GM19023 (cell line): Measurements from ENCODE around the gene C1QL4.
A peak's percentile ranks its signal among the peaks of the same experiment; 100 is the strongest.
"Not testable (repeated sequence)": the region's sequence is repeated elsewhere in the genome, so short reads cannot be mapped to it uniquely, and the experiment has no call there.

Source experiments
- ATAC-seq: cut with Tn5 transposase; IDR thresholded peaks from one replicate; pipeline ENCODE4 v1.9.1; 2021; ENCODE audit warnings: mild to moderate bottlenecking, moderate library complexity; ENCODE audit not compliant: unreplicated experiment

The C1QL4 gene

GRCh38 chr12:49336645-49337584 is at the start of gene C1QL4:
Gene C1QL4, minus strand, starts transcription at chr12:49337188. Its CDS starts 711 bp downstream, at chr12:49336477.
- peak; percentile 48 for ATAC-seq

DNA sequence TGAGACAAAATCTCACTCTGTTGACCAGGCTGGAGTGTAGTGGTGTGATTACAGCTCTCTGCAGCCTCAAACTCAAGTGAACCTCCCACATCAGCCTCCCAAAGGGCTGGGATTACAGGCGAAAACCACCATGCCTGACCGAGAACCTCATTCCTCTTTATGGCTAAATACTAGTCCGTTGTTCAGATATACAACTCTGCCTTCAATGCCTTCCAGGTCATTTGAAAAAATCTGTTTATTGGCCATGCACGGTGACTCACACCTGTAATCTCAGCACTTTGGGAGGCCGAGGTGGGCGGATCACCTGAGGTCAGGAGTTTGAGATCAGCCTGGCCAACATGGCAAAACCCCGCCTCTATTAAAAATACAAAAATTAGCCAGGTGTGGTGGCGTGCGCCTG is 43.2 kb upstream of the C1QL4 start:
- ATAC-seq, result not testable (repeated sequence)

DNA sequence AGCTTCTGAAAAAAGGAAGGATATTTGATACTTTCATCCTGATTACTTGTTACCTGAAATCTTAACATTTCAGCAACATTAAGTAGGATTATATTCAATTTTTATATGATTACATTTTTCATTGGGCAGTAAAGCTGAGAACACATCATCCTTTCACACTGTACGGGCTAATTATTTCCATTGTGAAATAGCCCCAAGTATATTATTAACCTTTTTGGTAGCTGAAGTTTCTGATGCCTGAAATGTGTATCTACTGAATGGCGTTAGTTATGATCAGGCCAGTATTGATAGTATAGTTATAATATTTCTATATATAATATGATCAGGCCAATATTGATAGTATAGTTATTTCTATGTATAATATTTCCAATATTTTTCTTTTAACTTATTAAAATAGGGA is 40.4 kb upstream of the C1QL4 start:
- ATAC-seq, result no peak

- peak; percentile 54 for ATAC-seq
Observed at GRCh38 chr12:49375406-49375805, 38.4 kb upstream of the C1QL4 start.

DNA sequence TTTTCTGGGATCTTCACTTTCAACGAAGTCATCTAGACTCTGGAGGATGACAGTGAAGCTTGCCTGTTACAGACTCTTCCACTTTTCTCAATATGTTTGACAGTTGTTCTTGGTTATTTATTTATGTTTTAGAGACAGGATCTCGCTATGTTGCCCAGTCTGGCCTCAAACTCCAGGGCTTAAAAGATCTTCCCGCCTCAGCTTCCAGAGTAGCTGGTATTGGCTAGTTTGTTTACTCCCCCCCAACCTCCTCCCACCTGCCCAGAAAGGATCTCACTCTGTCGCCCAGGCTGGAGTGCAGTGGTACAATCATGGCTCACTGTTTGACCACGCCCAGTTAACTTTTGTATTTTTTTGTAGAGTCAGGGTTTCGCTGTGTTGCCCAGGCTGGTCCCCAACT is 33.6 kb upstream of the C1QL4 start:
- no peak for ATAC-seq

DNA sequence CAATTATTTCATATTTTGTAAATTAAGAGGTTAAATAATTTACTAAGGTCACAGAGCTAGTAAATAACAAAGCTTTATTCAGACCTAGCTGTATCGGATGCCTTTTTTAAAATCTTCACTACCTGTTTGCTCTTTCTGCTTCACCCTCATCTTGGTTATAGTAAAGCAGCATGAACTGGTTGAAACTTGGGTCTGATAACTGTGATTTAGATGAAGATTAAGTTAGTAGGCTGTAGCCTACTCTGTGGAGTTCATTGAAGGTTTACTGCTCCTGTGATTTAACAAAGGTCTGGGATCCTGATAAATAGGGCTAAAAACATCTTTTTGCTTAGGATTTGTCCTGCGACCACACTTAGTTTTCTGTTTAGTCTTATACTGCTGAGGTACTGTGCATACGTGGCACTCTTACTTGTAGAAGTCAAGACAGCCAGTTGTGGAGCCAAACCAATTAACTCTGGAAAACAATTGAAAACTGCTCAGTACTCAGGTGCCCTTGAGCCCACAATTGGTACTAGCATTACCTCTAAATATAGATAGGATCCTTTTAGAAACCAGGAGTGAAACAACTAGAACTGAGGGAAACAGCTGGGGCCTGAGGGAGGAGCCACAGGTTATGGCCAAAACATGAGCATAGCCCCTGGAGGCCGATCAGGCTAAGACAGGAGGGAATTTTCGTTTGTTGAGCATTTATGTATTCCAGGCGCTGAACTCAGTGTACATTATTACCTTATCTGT is 32.6 kb upstream of the C1QL4 start:
- ATAC-seq, result no peak

DNA sequence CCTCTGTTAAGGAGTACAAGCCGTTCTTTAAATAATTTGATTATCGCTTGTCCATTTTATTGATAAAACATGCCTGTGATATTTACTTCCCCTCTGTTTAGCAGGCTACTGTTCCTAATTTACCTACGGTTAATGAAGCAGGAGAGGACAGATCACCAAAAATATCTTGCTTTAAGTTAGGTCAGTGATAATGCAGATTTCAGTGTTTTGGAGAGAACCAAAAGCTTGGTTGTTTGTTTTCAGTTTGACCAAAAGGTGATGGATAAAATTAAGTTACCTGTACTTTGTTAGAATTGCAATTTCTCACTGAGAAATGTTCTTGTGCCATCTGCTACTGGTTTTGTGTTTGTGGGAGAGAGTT is 31.2 kb upstream of the C1QL4 start:
- ATAC-seq, result no peak

- ATAC-seq, result peak; percentile 0
Observed at GRCh38 chr12:49367381-49368239, 30.6 kb upstream of the C1QL4 start, which contains the start of gene SPATS2. Gene SPATS2, plus strand, starts transcription at chr12:49367462. Its CDS starts 93,551 bp downstream, at chr12:49461013.

- peak; percentile 74 for ATAC-seq
Observed at GRCh38 chr12:49366652-49367380, 29.8 kb upstream of the C1QL4 start.

GRCh38 chr12:49366096-49366651 is 29.2 kb upstream of the C1QL4 start:
- ATAC-seq, result no peak

DNA sequence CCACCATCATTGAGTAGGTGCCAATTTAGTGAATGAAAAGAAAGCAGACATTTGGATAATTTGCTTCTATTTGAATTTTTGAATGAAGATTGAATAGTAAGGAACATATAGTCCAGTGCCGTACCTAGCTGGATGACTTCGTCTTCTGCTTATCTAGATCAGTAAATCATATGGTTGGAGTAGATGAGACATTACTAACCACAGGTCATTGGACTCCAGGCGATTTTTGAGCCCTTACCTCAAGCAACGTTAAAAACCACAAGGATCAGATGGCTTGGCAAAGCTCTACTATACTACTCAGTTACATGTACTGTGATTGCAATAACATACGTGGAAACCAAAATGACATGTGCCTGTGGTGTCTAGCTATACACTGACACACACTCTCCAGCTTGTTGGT is 28.6 kb upstream of the C1QL4 start:
- ATAC-seq, result no peak

GRCh38 chr12:49364989-49365388 is 28.0 kb upstream of the C1QL4 start:
- ATAC-seq, result no peak

GRCh38 chr12:49362077-49362476 is 25.1 kb upstream of the C1QL4 start:
- ATAC-seq, result no peak

DNA sequence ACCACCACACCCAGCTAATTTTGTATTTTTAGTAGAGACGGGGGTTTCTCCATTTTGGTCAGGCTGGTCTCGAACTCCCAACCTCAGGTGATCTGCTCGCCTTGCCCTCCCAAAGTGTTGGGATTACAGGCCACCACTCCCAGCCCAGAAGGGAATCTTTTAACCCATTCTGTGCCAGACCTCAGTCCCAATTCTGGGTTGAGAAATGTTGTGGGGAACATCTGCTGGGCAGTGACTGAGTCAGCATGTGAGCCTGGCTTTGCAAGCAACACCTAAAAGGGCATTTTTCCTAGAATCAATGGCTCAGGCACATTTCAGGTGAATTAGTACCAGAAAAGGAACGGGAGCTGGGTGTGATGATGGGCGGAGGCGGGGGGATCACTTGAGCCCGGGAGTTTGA is 22.7 kb upstream of the C1QL4 start:
- no peak for ATAC-seq

DNA sequence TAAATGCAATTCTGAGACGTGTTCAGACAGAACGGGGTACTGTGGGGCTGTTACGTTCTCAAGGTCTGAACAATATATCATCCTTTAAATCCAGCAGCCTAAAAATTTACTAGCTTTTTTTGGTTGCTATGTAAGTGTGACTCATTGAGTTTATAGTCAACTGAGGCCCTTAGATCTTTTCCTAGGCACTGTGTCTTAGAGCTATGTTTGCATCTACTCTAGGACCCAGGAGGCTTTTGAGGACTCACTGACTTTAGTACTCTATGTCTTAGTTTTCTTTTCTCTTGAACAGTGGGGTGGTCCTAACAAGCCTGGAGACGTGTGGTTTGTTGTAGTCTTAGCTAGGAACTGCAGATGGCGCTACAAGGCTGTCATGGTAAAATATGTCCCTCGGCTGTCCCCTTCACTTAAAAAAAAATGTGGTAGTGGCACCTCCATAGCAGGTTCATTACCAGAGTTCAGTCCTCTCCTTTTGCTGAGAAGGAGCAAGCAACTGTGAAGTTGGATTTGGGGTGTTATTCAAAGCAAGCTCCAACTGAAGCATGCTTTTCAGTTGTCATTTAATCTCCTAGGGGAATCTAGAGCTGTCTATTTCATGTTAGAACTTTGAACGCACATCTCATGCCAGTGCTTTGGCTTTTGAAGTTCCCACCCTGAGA is 21.6 kb upstream of the C1QL4 start:
- no peak for ATAC-seq

GRCh38 chr12:49357103-49357678 is 20.2 kb upstream of the C1QL4 start:
- ATAC-seq, result no peak

DNA sequence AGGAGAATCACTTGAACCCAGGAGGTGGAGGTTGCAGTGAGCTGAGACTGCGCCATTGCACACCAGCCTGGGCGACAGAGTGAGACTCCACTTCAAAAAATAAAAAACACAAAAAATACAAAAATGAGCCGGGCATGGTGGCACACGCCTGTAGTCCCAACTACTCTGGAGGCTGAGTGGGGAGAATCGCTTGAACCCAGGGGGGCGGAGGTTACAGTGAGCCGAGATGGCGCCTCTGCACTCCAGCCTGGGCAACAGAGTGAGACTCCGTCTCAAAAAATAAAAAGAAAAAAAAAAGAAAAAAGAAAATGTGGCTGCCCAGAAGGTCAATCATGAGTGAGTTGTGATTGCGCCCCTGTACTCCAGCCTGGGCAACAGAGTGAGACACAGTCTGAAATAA is 18.9 kb upstream of the C1QL4 start:
- ATAC-seq, result no peak

DNA sequence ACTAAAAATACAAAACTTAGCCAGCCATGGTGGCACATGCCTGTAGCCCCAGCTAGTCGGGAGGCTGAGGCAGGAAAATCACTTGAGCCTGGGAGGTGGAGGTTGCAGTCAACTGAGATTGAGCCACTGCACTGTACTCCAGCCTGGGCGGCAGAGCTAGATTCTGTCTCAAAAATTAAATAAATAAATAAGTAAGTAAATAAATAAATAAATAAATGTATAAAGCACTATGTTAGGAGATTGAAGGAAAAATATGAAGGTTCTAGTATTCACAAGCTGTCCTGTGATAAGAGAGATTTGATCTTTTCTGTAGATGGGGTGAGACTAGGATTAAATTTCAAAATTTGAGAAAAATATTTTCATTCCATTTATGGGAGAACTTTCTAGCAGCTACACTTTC is 15.4 kb upstream of the C1QL4 start:
- ATAC-seq, result no peak

- ATAC-seq, result no peak
Observed at GRCh38 chr12:49349266-49349665, 12.3 kb upstream of the C1QL4 start.
